Measurements from ENCODE around the gene ZNRF3.

The ZNRF3 gene

GRCh38 chr22:28923826-28924732 is 40.7 kb downstream of the ZNRF3 start:
- DNase-seq (ENCODE audit: low spot score): no peak
- Histone ChIP-seq H3K4me3 (no peak overlapping the region), H3K27ac (no peak overlapping the region)
- no peak for TF ChIP-seq CTCF (IDR thresholded peaks at IDR 0.05)

- Histone ChIP-seq H3K27ac (no peak overlapping the region), H3K4me3 (no peak overlapping the region)
- TF ChIP-seq CTCF (IDR thresholded peaks at IDR 0.05): no peak
- DNase-seq (ENCODE audit: low spot score): no peak
Observed at GRCh38 chr22:28925916-28926315, 42.5 kb downstream of the ZNRF3 start.

- Histone ChIP-seq H3K4me3 (no peak overlapping the region), H3K27ac (no peak overlapping the region)
- no peak for TF ChIP-seq CTCF (IDR thresholded peaks at IDR 0.05)
- DNase-seq (ENCODE audit: low spot score): no peak
Observed at GRCh38 chr22:28927630-28928029, 44.3 kb downstream of the ZNRF3 start.

DNA sequence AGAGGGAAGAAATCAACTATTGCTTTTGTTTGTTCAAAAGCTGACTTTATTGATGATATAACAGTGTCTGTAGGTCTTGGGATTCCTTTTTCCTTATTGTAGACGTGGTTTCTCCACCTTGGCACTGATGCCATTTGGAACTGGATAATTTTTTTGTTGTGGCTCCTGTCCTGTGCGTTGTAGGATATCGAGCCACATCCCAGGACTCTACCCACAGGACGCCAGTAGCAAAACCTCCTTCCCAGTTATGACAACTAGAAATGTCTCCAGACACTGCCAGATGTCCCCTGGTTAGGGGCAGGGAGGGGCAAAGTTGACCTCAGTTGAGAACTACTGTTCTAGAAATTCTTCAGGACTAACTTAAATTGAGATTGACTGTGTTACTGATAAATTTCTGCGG is 45.8 kb downstream of the ZNRF3 start:
- Histone ChIP-seq H3K27ac (no peak overlapping the region), H3K4me3 (no peak overlapping the region)
- no peak for DNase-seq (ENCODE audit: low spot score)
- no peak for TF ChIP-seq CTCF (IDR thresholded peaks at IDR 0.05)

DNA sequence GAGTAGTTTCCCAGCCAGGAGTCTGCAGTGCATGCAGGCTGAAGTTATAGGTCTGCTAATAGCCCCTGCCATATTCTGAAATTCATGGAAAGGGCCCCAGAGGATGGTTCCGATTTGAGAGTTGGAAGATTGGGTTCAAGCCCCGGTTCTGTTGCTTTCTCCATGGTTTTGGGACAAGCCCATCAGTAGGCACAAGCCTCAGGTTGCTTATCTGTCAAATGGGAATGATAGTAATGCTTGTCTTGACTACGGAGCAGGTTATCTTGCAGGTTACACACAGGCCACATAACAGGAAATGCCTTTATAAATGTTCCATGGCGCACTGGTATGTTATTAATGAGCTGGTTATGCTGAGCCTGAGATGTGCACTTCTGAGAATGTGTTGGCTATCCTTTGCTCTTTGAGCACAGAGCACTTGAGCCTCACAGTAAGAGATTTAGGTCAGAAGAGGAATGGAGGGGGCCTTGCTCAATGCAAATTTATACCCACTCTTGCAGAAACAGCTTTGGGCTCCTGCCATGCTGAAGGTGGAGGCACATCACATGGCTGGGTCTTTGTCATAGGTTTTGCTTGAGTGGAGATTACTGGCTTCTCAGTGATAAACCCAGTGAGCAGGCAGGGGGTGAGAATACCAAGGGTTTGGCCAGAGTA is 47.1 kb downstream of the ZNRF3 start:
- Histone ChIP-seq H3K4me3 (no peak overlapping the region), H3K27ac (no peak overlapping the region)
- no peak for DNase-seq (ENCODE audit: low spot score)
- TF ChIP-seq CTCF (IDR thresholded peaks at IDR 0.05): no peak

DNA sequence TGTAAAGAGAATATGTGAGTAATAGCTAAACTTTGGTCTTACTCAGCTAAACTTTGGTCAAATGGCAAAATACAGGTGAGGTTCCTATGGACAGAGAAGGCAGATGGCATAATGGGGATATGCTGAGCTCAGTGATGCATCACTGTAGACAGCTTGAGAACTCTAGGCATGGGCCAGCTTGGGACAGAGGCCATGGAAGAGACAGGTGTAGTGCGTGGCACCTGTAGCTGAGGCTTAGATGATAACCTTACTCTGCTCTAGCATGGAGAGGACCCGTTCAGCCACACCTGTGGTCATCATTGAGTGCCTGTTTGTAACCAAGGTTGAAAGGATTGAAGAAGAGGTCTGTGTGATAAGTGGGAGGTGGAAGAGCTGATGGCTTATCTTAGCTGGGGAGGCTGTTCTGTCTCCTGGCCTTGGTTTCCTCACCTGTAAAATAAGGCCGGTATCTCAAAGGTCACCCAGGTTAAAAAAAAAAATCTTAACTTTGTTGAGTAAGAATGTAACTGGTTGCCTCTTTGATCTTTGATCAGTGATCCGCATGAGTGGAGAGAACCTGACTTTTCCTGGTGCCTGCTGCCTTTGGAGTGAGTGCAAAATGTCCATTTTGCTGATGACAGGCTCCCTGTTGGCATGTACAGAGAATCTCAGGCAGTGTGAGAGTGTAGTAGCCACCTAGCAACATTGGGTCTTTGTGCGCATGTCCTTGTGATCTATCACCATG is 48.6 kb downstream of the ZNRF3 start:
- Histone ChIP-seq H3K27ac (no peak overlapping the region), H3K4me3 (no peak overlapping the region)
- TF ChIP-seq CTCF (IDR thresholded peaks at IDR 0.05): no peak
- no peak for DNase-seq (ENCODE audit: low spot score)
